ENCODE data around the gene PYCR2. TPM values are rescaled to one million over a fixed set of nuclear protein-coding genes. Genes with fewer than 3 reads are reported as not detected.

Gene PYCR2
- total RNA-seq, 4 donors from 2014 or later = 31.9 to 50.3 (median 42.5) TPM

GRCh38 chr1:225965231-225965630 is 41.2 kb upstream of the PYCR2 start:
- no peak for DNase-seq
- no peak for TF ChIP-seq POLR2A (IDR thresholded peaks at IDR 0.05)
- no peak for TF ChIP-seq CTCF (IDR thresholded peaks at IDR 0.05 in 4 of 5, conservative IDR thresholded peaks at IDR 0.05 in 1 of 5)
- Histone ChIP-seq H3K9me3 (no peaks in the 10 kb centered on the region), H3K36me3 (no peaks in the 10 kb centered on the region), H3K27me3 (peaks cover 0 to 3% (median 3%) of the 10 kb centered on the region in 3 donors), H3K4me1 (no peaks in the 10 kb centered on the region), H3K27ac (no peak overlapping the region), H3K4me3 (no peak overlapping the region)
- intact Hi-C loops (cut with DNase I; ENCODE audit: low total_unique reads) = no loop called here
- in situ Hi-C loops (cut with MboI; ENCODE audit: low sequenced_read_pairs in 4 of 4) = no loop called here
- no peak for ATAC-seq

DNA sequence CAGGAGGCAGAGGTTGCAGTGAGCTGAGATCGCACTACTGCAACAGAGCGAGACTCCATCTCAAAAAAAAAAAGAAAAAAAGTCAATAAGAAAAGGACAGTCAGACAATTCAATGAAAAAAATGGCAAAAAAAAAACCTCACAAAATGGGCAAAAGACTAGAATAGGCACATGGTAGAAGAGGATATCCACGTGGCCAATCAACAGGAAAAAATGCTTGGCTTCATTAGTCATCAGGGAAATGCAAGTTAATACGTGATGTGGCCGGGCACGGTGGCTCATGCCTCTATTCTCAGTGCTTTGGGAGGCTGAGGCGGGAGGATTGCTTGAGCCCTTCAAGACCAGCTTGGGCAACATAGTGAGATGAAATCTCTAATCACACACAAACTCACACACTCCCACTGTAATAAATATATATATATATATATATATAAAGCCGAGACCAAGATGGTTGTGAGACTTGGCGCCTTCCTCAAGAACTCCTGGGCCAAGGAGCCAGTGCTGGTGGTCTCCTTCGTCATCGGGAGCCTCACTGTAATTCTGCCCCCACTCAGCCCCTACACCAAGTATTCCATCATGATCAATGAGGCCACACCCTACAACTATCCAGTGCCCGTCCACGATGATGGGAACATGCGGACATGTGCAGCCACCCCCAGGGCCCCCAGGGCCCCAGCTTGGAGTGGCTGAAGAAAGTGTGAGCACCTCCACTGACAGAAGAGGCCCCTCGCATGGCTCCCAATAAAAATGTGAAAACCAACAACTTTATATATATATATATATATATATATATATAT is 39.9 kb upstream of the PYCR2 start:
- intact Hi-C loops (cut with DNase I; ENCODE audit: low total_unique reads) (no loop called here), in situ Hi-C loops (cut with MboI; ENCODE audit: low sequenced_read_pairs in 4 of 4) (no loop called here)
- TF ChIP-seq POLR2A (IDR thresholded peaks at IDR 0.05) (no peak), CTCF (IDR thresholded peaks at IDR 0.05 in 4 of 5, conservative IDR thresholded peaks at IDR 0.05 in 1 of 5) (no peak)
- peaks cover 0 to 3% (median 3%) of the 10 kb centered on the region in 3 donors for H3K27me3 ChIP-seq
- no peak overlapping the region for H3K27ac ChIP-seq
- DNase-seq = no peak
- ATAC-seq = no peak
- H3K4me3 ChIP-seq = no peak overlapping the region
- H3K36me3 ChIP-seq = no peaks in the 10 kb centered on the region
- no peaks in the 10 kb centered on the region for H3K4me1 ChIP-seq
- H3K9me3 ChIP-seq = no peaks in the 10 kb centered on the region

DNA sequence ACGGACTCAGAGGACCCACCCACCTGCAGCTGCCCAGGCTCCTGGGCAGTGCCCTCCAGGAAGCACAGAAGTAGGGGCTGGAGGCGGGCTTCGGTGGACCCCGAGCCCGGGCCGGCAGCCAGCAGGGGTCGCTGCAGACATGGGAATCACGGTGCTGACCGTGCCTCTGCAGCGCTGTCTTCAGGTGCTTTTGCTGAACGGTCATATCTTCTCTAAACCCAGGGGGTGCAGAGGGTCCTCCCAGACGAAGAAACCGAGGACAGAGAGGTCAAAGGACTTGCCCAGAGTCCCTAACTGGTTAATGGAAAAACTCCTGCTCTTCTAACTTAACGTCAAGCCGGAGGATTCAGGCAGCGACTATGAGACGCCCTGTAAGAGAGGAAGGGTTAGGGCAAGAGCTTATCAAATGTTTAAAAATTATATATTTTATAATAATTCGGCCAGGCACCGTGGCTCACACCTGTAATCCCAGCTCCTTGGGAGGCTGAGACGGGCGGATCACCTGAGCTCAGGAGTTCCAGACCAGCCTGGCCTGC is 38.5 kb upstream of the PYCR2 start:
- no peak for DNase-seq
- no peak overlapping the region for H3K4me3 ChIP-seq
- H3K9me3 ChIP-seq = no peaks in the 10 kb centered on the region
- intact Hi-C loops (cut with DNase I; ENCODE audit: low total_unique reads) = no loop called here
- no peak overlapping the region for H3K27ac ChIP-seq
- no peak for ATAC-seq
- in situ Hi-C loops (cut with MboI; ENCODE audit: low sequenced_read_pairs in 4 of 4) = no loop called here
- no peaks in the 10 kb centered on the region for H3K4me1 ChIP-seq
- H3K27me3 ChIP-seq = peaks cover 0 to 3% (median 3%) of the 10 kb centered on the region in 3 donors
- TF ChIP-seq POLR2A (IDR thresholded peaks at IDR 0.05) (no peak), CTCF (IDR thresholded peaks at IDR 0.05 in 4 of 5, conservative IDR thresholded peaks at IDR 0.05 in 1 of 5) (peak in 4 of 5 experiments; percentile 24 to 57 (median 38))
- no peaks in the 10 kb centered on the region for H3K36me3 ChIP-seq

GRCh38 chr1:225961659-225962439 is 37.8 kb upstream of the PYCR2 start:
- TF ChIP-seq CTCF (IDR thresholded peaks at IDR 0.05 in 4 of 5, conservative IDR thresholded peaks at IDR 0.05 in 1 of 5) (no peak), POLR2A (IDR thresholded peaks at IDR 0.05) (no peak)
- Histone ChIP-seq H3K9me3 (no peaks in the 10 kb centered on the region), H3K4me1 (no peaks in the 10 kb centered on the region), H3K4me3 (no peak overlapping the region), H3K27me3 (peaks cover 0 to 3% (median 3%) of the 10 kb centered on the region in 3 donors), H3K36me3 (no peaks in the 10 kb centered on the region), H3K27ac (no peak overlapping the region)
- DNase-seq (no peak), ATAC-seq (no peak)
- intact Hi-C loops (cut with DNase I; ENCODE audit: low total_unique reads) = no loop called here
- in situ Hi-C loops (cut with MboI; ENCODE audit: low sequenced_read_pairs in 4 of 4) = no loop called here
